Measurements from ENCODE around the gene CENPX.

CENPX gene

GRCh38 chr17:82049106-82049505, 26.4 kb upstream of the CENPX start:
- Mint-ChIP-seq H3K9me3 (no peaks in the 10 kb centered on the region), H3K36me3 (ENCODE audit: low read depth) (peaks cover 7% of the 10 kb centered on the region), H3K4me3 (peak overlapping the region; percentile 19 to 74 (median 73)), H3K27me3 (ENCODE audit: low read depth) (no peaks in the 10 kb centered on the region), H3K4me1 (peaks cover 9% of the 10 kb centered on the region), H3K27ac (no peak overlapping the region)
- TF ChIP-seq, protein P1, sequence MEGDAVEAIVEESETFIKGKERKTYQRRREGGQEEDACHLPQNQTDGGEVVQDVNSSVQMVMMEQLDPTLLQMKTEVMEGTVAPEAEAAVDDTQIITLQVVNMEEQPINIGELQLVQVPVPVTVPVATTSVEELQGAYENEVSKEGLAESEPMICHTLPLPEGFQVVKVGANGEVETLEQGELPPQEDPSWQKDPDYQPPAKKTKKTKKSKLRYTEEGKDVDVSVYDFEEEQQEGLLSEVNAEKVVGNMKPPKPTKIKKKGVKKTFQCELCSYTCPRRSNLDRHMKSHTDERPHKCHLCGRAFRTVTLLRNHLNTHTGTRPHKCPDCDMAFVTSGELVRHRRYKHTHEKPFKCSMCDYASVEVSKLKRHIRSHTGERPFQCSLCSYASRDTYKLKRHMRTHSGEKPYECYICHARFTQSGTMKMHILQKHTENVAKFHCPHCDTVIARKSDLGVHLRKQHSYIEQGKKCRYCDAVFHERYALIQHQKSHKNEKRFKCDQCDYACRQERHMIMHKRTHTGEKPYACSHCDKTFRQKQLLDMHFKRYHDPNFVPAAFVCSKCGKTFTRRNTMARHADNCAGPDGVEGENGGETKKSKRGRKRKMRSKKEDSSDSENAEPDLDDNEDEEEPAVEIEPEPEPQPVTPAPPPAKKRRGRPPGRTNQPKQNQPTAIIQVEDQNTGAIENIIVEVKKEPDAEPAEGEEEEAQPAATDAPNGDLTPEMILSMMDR (IDR thresholded peaks at IDR 0.05; ENCODE audit: unreplicated experiment in 3 of 3), result no peak

GRCh38 chr17:82048571-82048971, 25.9 kb upstream of the CENPX start:
- Mint-ChIP-seq H3K36me3 (ENCODE audit: low read depth) (peaks cover 7% of the 10 kb centered on the region), H3K27ac (no peak overlapping the region), H3K9me3 (no peaks in the 10 kb centered on the region), H3K4me3 (peak overlapping the region in 2 of 3 experiments; percentile 23 to 56), H3K27me3 (ENCODE audit: low read depth) (no peaks in the 10 kb centered on the region), H3K4me1 (peaks cover 9% of the 10 kb centered on the region)
- TF ChIP-seq, protein P1 (IDR thresholded peaks at IDR 0.05; ENCODE audit: unreplicated experiment in 3 of 3), result no peak

- Mint-ChIP-seq H3K27ac (no peak overlapping the region), H3K36me3 (ENCODE audit: low read depth) (peaks cover 7% of the 10 kb centered on the region), H3K4me1 (peaks cover 5% of the 10 kb centered on the region), H3K4me3 (peak overlapping the region; percentile 67 to 73 (median 68)), H3K27me3 (ENCODE audit: low read depth) (no peaks in the 10 kb centered on the region), H3K9me3 (no peaks in the 10 kb centered on the region)
- TF ChIP-seq, protein P1 (IDR thresholded peaks at IDR 0.05; ENCODE audit: unreplicated experiment in 3 of 3), result no peak
Observed at GRCh38 chr17:82047914-82048570, 25.4 kb upstream of the CENPX start.

DNA sequence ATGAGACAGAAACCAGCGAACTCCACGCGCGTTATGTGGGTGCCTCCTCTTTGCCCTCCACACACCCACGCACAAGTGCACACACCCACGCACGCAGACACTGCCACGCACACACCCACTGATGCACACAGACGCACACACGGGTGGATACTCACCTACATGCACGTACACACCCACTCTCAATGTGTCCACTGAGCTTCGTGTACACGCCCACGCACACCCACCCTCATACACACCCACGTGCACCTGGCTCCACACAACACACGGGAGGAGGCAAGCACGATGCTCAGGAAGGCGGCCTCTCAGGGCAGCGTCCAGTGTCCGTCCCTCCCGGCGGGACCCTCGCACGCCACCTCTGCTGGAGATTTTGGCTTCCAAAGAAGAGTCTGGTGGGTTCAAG, 24.7 kb upstream of the CENPX start:
- Mint-ChIP-seq H3K4me3 (peak overlapping the region; percentile 67 to 73 (median 68)), H3K27me3 (ENCODE audit: low read depth) (no peaks in the 10 kb centered on the region), H3K9me3 (no peaks in the 10 kb centered on the region), H3K36me3 (ENCODE audit: low read depth) (peaks cover 7% of the 10 kb centered on the region), H3K4me1 (peaks cover 4% of the 10 kb centered on the region), H3K27ac (no peak overlapping the region)
- TF ChIP-seq, protein P1 (IDR thresholded peaks at IDR 0.05; ENCODE audit: unreplicated experiment in 3 of 3), result no peak

DNA sequence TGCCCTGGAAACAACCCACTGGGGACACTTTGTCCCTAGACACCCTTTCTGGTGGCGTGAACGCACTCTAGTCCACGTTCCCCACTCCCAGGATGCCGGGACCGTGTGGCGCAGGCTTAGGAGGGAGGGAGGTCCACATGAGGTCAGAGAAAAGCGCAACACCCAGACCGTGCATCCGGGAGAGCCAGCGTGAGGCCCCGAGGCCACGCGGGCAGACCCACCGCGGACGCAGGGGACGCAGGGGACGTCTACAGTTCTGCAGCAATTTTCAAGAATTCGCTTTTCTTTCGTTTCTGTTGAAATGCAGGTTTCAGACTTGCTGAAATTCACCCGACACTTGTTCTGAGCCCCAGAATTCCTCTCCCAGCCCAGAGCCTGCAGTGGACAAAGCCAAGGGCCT, 24.2 kb upstream of the CENPX start:
- Mint-ChIP-seq H3K27me3 (ENCODE audit: low read depth) (no peaks in the 10 kb centered on the region), H3K27ac (peak overlapping the region in 1 of 3 experiments; percentile 28), H3K4me3 (peak overlapping the region; percentile 61 to 69 (median 68)), H3K9me3 (no peaks in the 10 kb centered on the region), H3K36me3 (ENCODE audit: low read depth) (peaks cover 7% of the 10 kb centered on the region), H3K4me1 (peaks cover 4% of the 10 kb centered on the region)
- TF ChIP-seq, protein P1 (IDR thresholded peaks at IDR 0.05; ENCODE audit: unreplicated experiment in 3 of 3), result no peak

- Mint-ChIP-seq H3K4me1 (peaks cover 4% of the 10 kb centered on the region), H3K27me3 (ENCODE audit: low read depth) (no peaks in the 10 kb centered on the region), H3K9me3 (no peaks in the 10 kb centered on the region), H3K36me3 (ENCODE audit: low read depth) (peaks cover 7% of the 10 kb centered on the region), H3K4me3 (peak overlapping the region in 1 of 3 experiments; percentile 69), H3K27ac (no peak overlapping the region)
- TF ChIP-seq, protein P1 (IDR thresholded peaks at IDR 0.05; ENCODE audit: unreplicated experiment in 3 of 3), result no peak
Observed at GRCh38 chr17:82045936-82046484, 23.3 kb upstream of the CENPX start.

Data from nephron (organoid).